Central memory CD8-positive, alpha-beta T cell (primary cell): ENCODE measurements around the gene AVP.
A peak's percentile ranks its signal among the peaks of the same experiment; 100 is the strongest.

ENCODE experiments used
- ATAC-seq: fragments of 150-1000 bp; cut with Tn5 transposase; replicated peaks from 2 replicates; pipeline ENCODE4 v1.10.0; 2022; ENCODE audit warnings: mild to moderate bottlenecking, moderate FRiP score, moderate number of reproducible peaks; ENCODE audit not compliant: poor library complexity, severe bottlenecking; ENCODE audit errors: extremely low read depth
- DNase-seq, 2 donors: peaks; one replicate each; pipeline ENCODE4 v3.0.0; 2021; ENCODE audit warnings: low spot score in 2 of 2
- H3K27ac Mint-ChIP-seq: one replicate; pipeline ENCODE4 v1.8.0; 2022; ENCODE audit warnings: low read depth, mild to moderate bottlenecking, moderate library complexity, mixed read lengths
- H3K27me3 Mint-ChIP-seq: one replicate; pipeline ENCODE4 v1.8.0; 2022; ENCODE audit warnings: mixed read lengths
- H3K36me3 Mint-ChIP-seq: one replicate; pipeline ENCODE4 v1.8.0; 2022; ENCODE audit warnings: mild to moderate bottlenecking, moderate library complexity, mixed read lengths; ENCODE audit not compliant: insufficient read depth
- H3K4me1 Mint-ChIP-seq: one replicate; pipeline ENCODE4 v1.8.0; 2022; ENCODE audit warnings: mixed read lengths
- H3K4me3 Mint-ChIP-seq: one replicate; pipeline ENCODE4 v1.8.0; 2022; ENCODE audit warnings: mild to moderate bottlenecking, moderate library complexity, mixed read lengths
- H3K9me3 Mint-ChIP-seq: one replicate; pipeline ENCODE4 v1.8.0; 2022; ENCODE audit warnings: mixed read lengths

The AVP gene

GRCh38 chr20:3106185-3106584 is 21.7 kb upstream of the AVP start:
- Mint-ChIP-seq H3K36me3 (peaks cover 7% of the 10 kb centered on the region), H3K4me1 (peaks cover 17% of the 10 kb centered on the region)

DNA sequence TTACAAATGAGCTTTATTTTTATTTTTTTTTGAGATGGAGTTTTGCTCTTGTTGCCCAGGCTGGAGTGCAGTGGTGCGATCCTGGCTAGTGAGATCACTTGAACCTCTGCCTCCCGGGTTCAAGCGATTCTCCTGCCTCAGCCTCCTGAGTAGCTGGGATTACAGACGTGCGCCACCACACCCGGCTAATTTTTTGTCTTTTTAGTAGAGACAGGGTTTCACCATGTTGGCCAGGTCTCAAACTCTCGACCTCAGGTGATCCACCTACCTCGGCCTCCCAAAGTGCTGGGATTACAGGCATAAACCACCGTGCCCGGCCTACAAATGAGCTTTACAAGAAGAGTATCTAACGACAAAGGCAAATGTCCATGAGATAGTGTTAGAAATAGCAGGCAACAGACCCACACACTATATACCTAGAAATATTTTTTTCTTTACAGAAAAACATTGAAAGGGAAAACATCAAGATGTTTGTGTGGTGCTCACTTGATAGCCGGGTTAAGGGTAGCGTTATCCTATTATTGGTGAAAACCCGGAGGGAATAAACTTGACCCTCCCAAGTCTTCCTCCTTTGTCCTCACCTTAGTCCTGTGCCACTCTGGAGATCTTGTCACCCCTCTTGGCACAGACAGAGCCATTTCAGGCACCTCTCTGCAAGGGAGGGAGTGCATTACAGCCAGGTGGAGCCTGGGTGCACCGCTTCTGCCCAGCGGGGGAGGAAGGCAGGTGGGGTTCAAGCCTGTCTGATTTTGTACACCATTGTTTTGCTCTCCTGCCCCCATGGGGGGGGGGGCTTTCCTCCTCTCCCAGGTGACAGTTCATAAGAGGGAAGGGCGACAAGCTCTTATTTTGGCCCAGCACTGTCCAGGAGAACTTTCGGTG is 21.0 kb upstream of the AVP start:
- DNase-seq, result no peak
- Mint-ChIP-seq H3K27me3 (no peaks in the 10 kb centered on the region), H3K4me3 (no peak overlapping the region), H3K36me3 (peaks cover 4% of the 10 kb centered on the region), H3K27ac (no peak overlapping the region), H3K4me1 (peaks cover 22% of the 10 kb centered on the region), H3K9me3 (no peaks in the 10 kb centered on the region)
- ATAC-seq, result no peak

More at GRCh38 chr20:3106185-3106584, 21.7 kb upstream of the AVP start:
- Mint-ChIP-seq H3K4me3 (no peak overlapping the region), H3K27ac (no peak overlapping the region), H3K9me3 (no peaks in the 10 kb centered on the region), H3K27me3 (no peaks in the 10 kb centered on the region)
- DNase-seq (no peak), ATAC-seq (no peak)

DNA sequence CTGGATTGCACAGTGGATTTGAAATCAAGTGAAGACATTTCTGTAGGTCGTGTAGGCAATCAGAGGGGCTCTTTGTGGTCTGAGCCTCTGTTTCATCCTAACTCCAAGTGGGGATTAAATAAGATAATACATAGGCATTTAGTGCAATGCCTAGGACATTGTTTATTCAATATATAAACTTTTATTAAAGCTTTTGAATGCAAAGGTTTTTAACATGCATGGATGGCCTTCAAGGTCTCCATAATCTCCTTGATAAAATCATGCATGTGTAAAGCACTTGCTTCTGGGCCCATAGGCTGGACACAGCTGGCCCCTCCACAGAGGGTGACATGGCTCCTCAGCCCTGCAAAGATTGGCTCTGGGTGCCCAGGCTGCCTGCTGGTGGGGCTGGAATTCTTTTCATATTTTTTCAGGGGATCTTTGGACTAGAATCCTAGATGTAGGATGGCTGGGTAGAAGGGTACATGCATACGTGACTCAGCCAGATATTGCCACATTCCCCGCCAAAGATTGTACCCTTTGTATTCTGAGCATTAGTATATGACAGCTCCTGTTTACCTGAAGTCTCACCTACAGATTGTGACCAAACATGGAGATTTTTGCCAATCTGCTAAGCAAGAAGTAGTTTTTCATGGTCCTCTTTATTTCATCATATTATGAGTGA is 19.0 kb upstream of the AVP start:
- ATAC-seq, result no peak
- Mint-ChIP-seq H3K4me1 (peaks cover 22% of the 10 kb centered on the region), H3K4me3 (no peak overlapping the region)

GRCh38 chr20:3102575-3103368 is 18.2 kb upstream of the AVP start:
- H3K4me1 Mint-ChIP-seq, result peaks cover 22% of the 10 kb centered on the region
- H3K9me3 Mint-ChIP-seq, result no peaks in the 10 kb centered on the region
- ATAC-seq, result no peak
- peak overlapping the region; percentile 1 for H3K4me3 Mint-ChIP-seq
- peaks cover 1% of the 10 kb centered on the region for H3K36me3 Mint-ChIP-seq
- H3K27me3 Mint-ChIP-seq, result peaks cover 10% of the 10 kb centered on the region
- H3K27ac Mint-ChIP-seq, result peak overlapping the region; percentile 16
- DNase-seq, result no peak

More for the DNA sequence above, 19.0 kb upstream of the AVP start:
- Mint-ChIP-seq H3K36me3 (peaks cover 1% of the 10 kb centered on the region), H3K27me3 (peaks cover 3% of the 10 kb centered on the region), H3K27ac (peak overlapping the region; percentile 16), H3K9me3 (no peaks in the 10 kb centered on the region)
- no peak for DNase-seq

GRCh38 chr20:3101737-3102574 is 17.4 kb upstream of the AVP start:
- Mint-ChIP-seq H3K36me3 (peaks cover 1% of the 10 kb centered on the region), H3K27ac (no peak overlapping the region), H3K9me3 (no peaks in the 10 kb centered on the region), H3K4me1 (peaks cover 22% of the 10 kb centered on the region), H3K4me3 (peak overlapping the region; percentile 1), H3K27me3 (peaks cover 10% of the 10 kb centered on the region)
- DNase-seq (peak in 1 of 2 donors; percentile 22), ATAC-seq (peak; percentile 82)

GRCh38 chr20:3101251-3101650 is 16.7 kb upstream of the AVP start:
- no peak overlapping the region for H3K4me3 Mint-ChIP-seq
- no peak for ATAC-seq
- no peaks in the 10 kb centered on the region for H3K9me3 Mint-ChIP-seq
- peaks cover 3% of the 10 kb centered on the region for H3K36me3 Mint-ChIP-seq
- H3K4me1 Mint-ChIP-seq, result peaks cover 22% of the 10 kb centered on the region
- H3K27me3 Mint-ChIP-seq, result peaks cover 11% of the 10 kb centered on the region
- no peak overlapping the region for H3K27ac Mint-ChIP-seq
- no peak for DNase-seq

- H3K36me3 Mint-ChIP-seq, result peaks cover 3% of the 10 kb centered on the region
- peaks cover 19% of the 10 kb centered on the region for H3K27me3 Mint-ChIP-seq
- H3K9me3 Mint-ChIP-seq, result no peaks in the 10 kb centered on the region
- DNase-seq (no peak), ATAC-seq (no peak)
- peaks cover 22% of the 10 kb centered on the region for H3K4me1 Mint-ChIP-seq
- H3K4me3 Mint-ChIP-seq, result no peak overlapping the region
- H3K27ac Mint-ChIP-seq, result no peak overlapping the region
These were observed 16.0 kb upstream of the AVP start for GRCh38 chr20:3100480-3100879.

- peaks cover 49% of the 10 kb centered on the region for H3K27me3 Mint-ChIP-seq
- DNase-seq (no peak), ATAC-seq (no peak)
- H3K4me3 Mint-ChIP-seq, result no peak overlapping the region
- H3K27ac Mint-ChIP-seq, result no peak overlapping the region
- H3K4me1 Mint-ChIP-seq, result peaks cover 6% of the 10 kb centered on the region
- H3K36me3 Mint-ChIP-seq, result peaks cover 5% of the 10 kb centered on the region
- H3K9me3 Mint-ChIP-seq, result no peaks in the 10 kb centered on the region
These were observed 10.5 kb upstream of the AVP start for GRCh38 chr20:3094848-3095629.

- Mint-ChIP-seq H3K27me3 (peaks cover 61% of the 10 kb centered on the region), H3K36me3 (peaks cover 5% of the 10 kb centered on the region), H3K4me1 (peaks cover 6% of the 10 kb centered on the region), H3K27ac (no peak overlapping the region), H3K9me3 (no peaks in the 10 kb centered on the region), H3K4me3 (no peak overlapping the region)
- DNase-seq (no peak), ATAC-seq (peak; percentile 33)
These were observed 9.4 kb upstream of the AVP start for GRCh38 chr20:3093861-3094361.

DNA sequence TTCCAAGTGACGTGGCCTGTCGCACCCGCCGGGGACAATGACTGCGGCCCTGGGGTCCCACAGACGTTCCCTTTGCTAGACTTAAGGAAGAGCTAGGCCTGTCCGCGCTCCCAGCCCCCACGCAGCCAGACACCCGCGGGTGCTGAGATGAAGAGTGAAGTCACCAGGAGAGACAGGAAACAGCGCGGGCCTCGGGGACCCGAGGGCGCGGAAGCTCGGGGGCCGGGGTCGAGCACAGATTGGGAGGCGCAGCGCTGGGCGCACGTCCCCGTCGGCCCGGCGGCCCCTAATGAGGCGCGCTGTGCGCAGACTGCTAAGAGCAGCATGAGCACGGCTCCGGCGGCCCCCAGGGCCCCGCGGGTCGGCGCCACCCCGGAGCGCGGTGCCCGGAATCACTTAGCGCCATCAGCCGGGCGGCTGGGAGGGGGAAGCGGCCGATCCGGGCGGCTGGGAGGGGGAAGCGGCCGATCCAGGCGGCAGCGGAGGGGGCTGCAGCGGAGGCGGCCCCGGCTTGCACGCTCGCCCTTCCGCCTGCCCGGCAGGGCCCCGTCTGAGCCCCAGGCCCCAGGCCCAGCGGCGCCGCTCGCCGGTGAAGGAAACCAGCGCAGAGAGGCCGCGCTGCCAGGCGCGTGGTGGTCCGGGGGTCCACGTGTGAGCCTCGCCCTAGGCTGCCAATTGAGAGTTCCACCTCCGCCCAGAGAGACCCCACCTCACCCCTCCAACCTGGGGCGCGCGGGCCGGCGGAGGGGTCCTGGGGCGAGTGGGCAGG is 8.3 kb upstream of the AVP start:
- Mint-ChIP-seq H3K4me3 (peak overlapping the region; percentile 74), H3K27ac (peak overlapping the region; percentile 85), H3K27me3 (peaks cover 60% of the 10 kb centered on the region), H3K4me1 (peaks cover 6% of the 10 kb centered on the region), H3K9me3 (no peaks in the 10 kb centered on the region), H3K36me3 (peaks cover 5% of the 10 kb centered on the region)
- ATAC-seq (peak; percentile 39), DNase-seq (no peak)

DNA sequence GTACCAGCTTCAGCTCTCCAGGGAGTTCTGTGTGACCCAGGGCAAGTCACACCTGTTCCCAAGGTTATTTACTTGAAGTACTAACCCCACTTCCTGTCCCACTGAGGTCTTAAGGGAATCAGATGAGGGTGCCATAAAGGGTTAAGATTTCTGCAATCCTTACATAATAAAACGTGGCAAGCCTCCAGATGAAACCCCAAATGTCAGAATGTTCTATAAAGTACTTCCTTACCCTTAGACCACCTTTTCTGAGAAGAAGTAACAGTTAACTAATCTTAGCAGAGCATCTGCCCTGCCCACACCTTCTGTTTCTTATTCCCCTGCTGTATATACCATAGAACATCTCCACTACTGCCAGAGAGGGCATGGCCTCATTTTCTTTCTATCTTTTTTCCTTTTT is 6.0 kb upstream of the AVP start:
- Mint-ChIP-seq H3K27me3 (peaks cover 52% of the 10 kb centered on the region), H3K36me3 (peaks cover 4% of the 10 kb centered on the region), H3K4me1 (peaks cover 6% of the 10 kb centered on the region), H3K4me3 (no peak overlapping the region), H3K9me3 (no peaks in the 10 kb centered on the region), H3K27ac (no peak overlapping the region)
- DNase-seq (no peak), ATAC-seq (no peak)
